ENCODE data around the gene S100A8. TPM values are rescaled to one million over a fixed set of nuclear protein-coding genes. Genes with fewer than 3 reads are reported as not detected.

Gene S100A8
- total RNA-seq, 3 donors from 2014 or later: 13.1 to 37.4 (median 26.5) TPM

- TF ChIP-seq POLR2A (IDR thresholded peaks at IDR 0.05): no peak
- TF ChIP-seq, protein P1, sequence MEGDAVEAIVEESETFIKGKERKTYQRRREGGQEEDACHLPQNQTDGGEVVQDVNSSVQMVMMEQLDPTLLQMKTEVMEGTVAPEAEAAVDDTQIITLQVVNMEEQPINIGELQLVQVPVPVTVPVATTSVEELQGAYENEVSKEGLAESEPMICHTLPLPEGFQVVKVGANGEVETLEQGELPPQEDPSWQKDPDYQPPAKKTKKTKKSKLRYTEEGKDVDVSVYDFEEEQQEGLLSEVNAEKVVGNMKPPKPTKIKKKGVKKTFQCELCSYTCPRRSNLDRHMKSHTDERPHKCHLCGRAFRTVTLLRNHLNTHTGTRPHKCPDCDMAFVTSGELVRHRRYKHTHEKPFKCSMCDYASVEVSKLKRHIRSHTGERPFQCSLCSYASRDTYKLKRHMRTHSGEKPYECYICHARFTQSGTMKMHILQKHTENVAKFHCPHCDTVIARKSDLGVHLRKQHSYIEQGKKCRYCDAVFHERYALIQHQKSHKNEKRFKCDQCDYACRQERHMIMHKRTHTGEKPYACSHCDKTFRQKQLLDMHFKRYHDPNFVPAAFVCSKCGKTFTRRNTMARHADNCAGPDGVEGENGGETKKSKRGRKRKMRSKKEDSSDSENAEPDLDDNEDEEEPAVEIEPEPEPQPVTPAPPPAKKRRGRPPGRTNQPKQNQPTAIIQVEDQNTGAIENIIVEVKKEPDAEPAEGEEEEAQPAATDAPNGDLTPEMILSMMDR (IDR thresholded peaks at IDR 0.05): no peak
- no peak for TF ChIP-seq POLR2AphosphoS5 (IDR thresholded peaks at IDR 0.05)
- Histone ChIP-seq H3K36me3 (no peaks in the 10 kb centered on the region), H3K4me3 (no peak overlapping the region), H3K4me1 (no peaks in the 10 kb centered on the region), H3K27me3 (peaks cover 0 to 8% of the 10 kb centered on the region in 2 donors), H3K27ac (no peak overlapping the region), H3K9me3 (no peaks in the 10 kb centered on the region)
- intact Hi-C loops (cut with DNase I; ENCODE audit: low total_unique reads): no loop called here
- no peak for DNase-seq (ENCODE audit: low spot score in 2 of 2)
Measured at GRCh38 chr1:153342178-153342577, 48.7 kb downstream of the S100A8 start.

- TF ChIP-seq POLR2AphosphoS5 (IDR thresholded peaks at IDR 0.05) (no peak), POLR2A (IDR thresholded peaks at IDR 0.05) (no peak)
- TF ChIP-seq, protein P1 (IDR thresholded peaks at IDR 0.05): no peak
- H3K27me3 ChIP-seq: peaks cover 0 to 2% of the 10 kb centered on the region in 2 donors
- H3K27ac ChIP-seq: no peak overlapping the region
Measured at GRCh38 chr1:153341431-153341934, 49.4 kb downstream of the S100A8 start.

GRCh38 chr1:153340356-153340755 is 50.5 kb downstream of the S100A8 start:
- Histone ChIP-seq H3K36me3 (no peaks in the 10 kb centered on the region), H3K27ac (no peak overlapping the region), H3K9me3 (no peaks in the 10 kb centered on the region), H3K27me3 (no peaks in the 10 kb centered on the region), H3K4me3 (no peak overlapping the region), H3K4me1 (no peaks in the 10 kb centered on the region)
- TF ChIP-seq POLR2A (IDR thresholded peaks at IDR 0.05) (no peak), POLR2AphosphoS5 (IDR thresholded peaks at IDR 0.05) (no peak)
- TF ChIP-seq, protein P1 (IDR thresholded peaks at IDR 0.05): no peak
- intact Hi-C loops (cut with DNase I; ENCODE audit: low total_unique reads): no loop called here
- DNase-seq (ENCODE audit: low spot score in 2 of 2): no peak

More at GRCh38 chr1:153341431-153341934, 49.4 kb downstream of the S100A8 start:
- no peaks in the 10 kb centered on the region for H3K9me3 ChIP-seq
- DNase-seq (ENCODE audit: low spot score in 2 of 2): peak in 1 of 2 donors; percentile 34
- H3K36me3 ChIP-seq: no peaks in the 10 kb centered on the region
- intact Hi-C loops (cut with DNase I; ENCODE audit: low total_unique reads): no loop called here
- no peaks in the 10 kb centered on the region for H3K4me1 ChIP-seq
- no peak overlapping the region for H3K4me3 ChIP-seq

Other genes with a start within 250 kb of the S100A8 start
- gene SPRR2G, start 240.2 kb downstream of the S100A8 start, total RNA-seq: not detected
- gene LELP1, start 187.6 kb downstream of the S100A8 start, total RNA-seq: not detected
- gene PRR9, start 173.5 kb downstream of the S100A8 start, total RNA-seq: not detected
- not detected for gene LORICRIN, start 131.4 kb downstream of the S100A8 start, total RNA-seq
- not detected for gene PGLYRP3, start 78.1 kb downstream of the S100A8 start, total RNA-seq
- gene PGLYRP4, start 42.2 kb downstream of the S100A8 start, total RNA-seq: not detected
- gene S100A9, start 33.2 kb downstream of the S100A8 start, total RNA-seq: 100 to 1,000 TPM in 2 of 3 donors, 10 to 100 TPM in 1; 90.3 to 329 (median 208) TPM
- 1 to 10 TPM in 2 of 3 donors, not detected in 1; 1.3 to 1.8 TPM for gene S100A12, start 15.5 kb downstream of the S100A8 start, total RNA-seq
- gene S100A7A, start 25.4 kb upstream of the S100A8 start, total RNA-seq: not detected
- not detected for gene S100A7, start 69.6 kb upstream of the S100A8 start, total RNA-seq
- gene S100A6, start 144.9 kb upstream of the S100A8 start, total RNA-seq: 100 to 1,000 TPM; 351 to 861 (median 423) TPM
- gene S100A5, start 149.9 kb upstream of the S100A8 start, total RNA-seq: not detected
- 1,000 to 10,000 TPM in 1 of 3 donors, 100 to 1,000 TPM in 2; 177 to 1,015 (median 198) TPM for gene S100A4, start 154.7 kb upstream of the S100A8 start, total RNA-seq
- 1 to 10 TPM in 2 of 3 donors, under 1 TPM in 1; 0.44 to 2.6 (median 2.2) TPM for gene S100A3, start 158.2 kb upstream of the S100A8 start, total RNA-seq
- 1 to 10 TPM in 1 of 3 donors, under 1 TPM in 1, not detected in 1; 0.33 to 5.4 TPM for gene S100A2, start 174.8 kb upstream of the S100A8 start, total RNA-seq
- 100 to 1,000 TPM in 2 of 3 donors, 10 to 100 TPM in 1; 52.0 to 154 (median 102) TPM for gene S100A16, start 222.1 kb upstream of the S100A8 start, total RNA-seq
- 10 to 100 TPM in 2 of 3 donors, not detected in 1; 70.1 to 99.2 TPM for gene S100A14, start 225.3 kb upstream of the S100A8 start, total RNA-seq
- gene S100A13, start 236.4 kb upstream of the S100A8 start, total RNA-seq: 100 to 1,000 TPM; 163 to 221 (median 198) TPM
- 10 to 100 TPM in 2 of 3 donors, 1 to 10 TPM in 1; 6.1 to 40.0 (median 28.5) TPM for gene S100A1, start 237.4 kb upstream of the S100A8 start, total RNA-seq
- 100 to 1,000 TPM in 1 of 3 donors, 10 to 100 TPM in 2; 37.1 to 112 (median 71.8) TPM for gene CHTOP, start 243.0 kb upstream of the S100A8 start, total RNA-seq